Measurements from ENCODE around the gene IL1RN.

- TF ChIP-seq CTCF (conservative IDR thresholded peaks at IDR 0.05): no peak
- no peak for TF ChIP-seq ZFX (IDR thresholded peaks at IDR 0.05)
These were observed 22.3 kb downstream of the IL1RN start for GRCh38 chr2:113149553-113150257.
